Activated gamma-delta T cell treated with anti-CD3 and anti-CD28 coated beads, Interleukin-2, amount 50 U/mL, for 16 hours (primary cell): ENCODE data around the gene ATL1.

Source experiments
- DNase-seq: peaks from one replicate; pipeline ENCODE4 v3.0.0-alpha.2; 2020; ENCODE audit warnings: low read depth

Gene ATL1

DNA sequence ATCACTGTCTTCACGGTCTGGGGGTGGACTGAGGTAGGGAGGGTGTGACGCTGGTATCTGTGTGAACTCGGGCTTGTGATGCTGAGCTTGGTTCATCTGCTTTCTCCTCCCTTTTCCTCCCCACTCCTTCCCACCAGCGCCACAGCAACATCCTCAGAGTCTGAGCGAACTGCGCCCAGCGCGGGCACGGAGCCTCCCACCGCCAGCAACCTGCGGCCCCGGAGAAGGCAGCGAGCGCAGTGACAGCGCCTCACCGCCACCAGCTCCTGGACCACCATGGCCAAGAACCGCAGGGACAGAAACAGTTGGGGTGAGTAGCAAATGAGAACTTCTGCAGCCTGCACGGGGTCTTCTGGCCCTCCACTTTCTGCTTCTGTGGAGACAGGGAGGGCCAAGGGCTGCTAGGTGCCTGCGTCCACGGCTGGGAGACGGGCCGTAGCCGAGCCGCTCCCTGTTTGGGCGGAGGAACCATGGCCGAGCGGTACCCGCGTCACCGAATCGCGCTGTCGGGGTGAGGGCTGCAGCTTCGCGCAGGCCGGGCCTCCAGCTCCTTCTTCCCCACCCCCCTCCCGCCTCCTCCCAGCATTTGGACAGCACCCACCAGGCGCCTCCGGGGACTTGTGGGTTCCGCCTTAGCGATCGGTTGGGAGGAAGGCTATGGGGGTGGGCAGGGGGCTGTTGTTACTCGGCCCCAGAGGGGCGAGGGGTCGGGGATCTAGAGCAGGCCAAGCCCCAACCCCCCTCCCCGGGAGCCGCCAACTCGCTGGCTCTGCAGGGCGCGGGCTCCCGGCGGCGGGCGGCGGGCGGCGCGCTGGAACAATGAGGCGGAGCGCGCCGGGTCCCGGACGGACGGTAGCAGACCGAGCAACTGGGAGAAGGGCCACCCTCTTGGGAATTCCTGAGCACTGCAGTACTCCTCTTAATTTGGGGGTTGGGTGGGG lies at the start of gene ATL1:
TSS of gene ATL1 (plus strand) at position 156 of the 941 bp plus-strand sequence. CDS start at position 277, 121 bp downstream.
- DNase-seq: no peak

DNA sequence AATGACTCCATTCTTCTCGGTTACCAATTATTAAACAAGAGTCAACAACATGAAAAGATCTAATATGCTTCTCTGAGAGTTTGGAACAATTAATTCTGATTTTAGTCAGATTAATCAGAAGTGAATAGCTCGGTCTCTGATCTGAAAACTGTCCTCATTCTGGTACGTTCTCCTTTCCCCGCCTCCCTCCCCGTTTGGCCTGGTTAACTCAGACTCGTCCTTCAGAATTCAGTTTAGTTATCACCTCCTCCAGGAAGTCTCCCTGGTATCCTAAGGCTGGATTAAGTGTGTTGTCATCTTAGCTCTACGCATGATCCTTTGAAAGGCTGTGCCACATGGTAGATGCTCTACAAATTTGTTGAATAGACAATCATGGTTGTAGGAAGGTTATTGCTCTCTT lies 49.8 kb upstream of the ATL1 start:
- no peak for DNase-seq

DNA sequence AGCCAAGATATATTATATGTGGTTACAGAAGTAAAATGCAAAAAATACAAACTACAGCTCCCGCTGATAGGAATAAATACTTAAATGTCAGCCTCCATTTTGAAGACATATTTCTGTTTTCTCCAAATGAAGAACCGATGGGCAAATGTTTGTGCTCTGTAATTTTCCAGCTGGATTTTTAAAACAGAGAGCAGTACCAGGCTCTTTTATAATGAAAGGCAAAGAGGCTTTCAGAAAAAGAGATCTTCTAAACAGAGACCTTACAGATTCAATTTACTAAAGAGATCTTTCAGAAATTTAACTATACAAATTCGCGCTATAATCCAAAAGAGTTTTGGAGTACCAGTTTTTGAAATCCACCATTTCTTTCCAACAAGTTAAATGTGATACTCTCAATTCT lies 47.5 kb upstream of the ATL1 start:
- no peak for DNase-seq

DNA sequence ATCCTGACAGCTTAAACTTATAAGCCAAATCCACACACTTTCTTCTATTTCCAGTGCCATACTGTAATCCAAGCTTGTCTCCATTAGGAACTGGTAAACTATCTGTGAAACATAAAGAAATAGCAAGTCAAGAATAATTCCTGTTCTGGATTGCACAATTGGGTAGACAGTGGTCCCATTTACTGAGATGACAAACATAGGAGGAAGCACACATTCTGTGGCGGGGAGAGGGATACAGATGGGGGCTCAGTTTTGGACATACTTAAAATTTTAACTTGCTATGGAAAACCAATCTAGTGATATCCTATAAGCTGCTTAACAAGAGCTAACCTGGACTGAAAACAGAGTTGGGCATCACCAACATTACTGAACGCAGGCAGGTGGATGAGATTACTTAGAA lies 43.9 kb upstream of the ATL1 start:
- DNase-seq: no peak

DNA sequence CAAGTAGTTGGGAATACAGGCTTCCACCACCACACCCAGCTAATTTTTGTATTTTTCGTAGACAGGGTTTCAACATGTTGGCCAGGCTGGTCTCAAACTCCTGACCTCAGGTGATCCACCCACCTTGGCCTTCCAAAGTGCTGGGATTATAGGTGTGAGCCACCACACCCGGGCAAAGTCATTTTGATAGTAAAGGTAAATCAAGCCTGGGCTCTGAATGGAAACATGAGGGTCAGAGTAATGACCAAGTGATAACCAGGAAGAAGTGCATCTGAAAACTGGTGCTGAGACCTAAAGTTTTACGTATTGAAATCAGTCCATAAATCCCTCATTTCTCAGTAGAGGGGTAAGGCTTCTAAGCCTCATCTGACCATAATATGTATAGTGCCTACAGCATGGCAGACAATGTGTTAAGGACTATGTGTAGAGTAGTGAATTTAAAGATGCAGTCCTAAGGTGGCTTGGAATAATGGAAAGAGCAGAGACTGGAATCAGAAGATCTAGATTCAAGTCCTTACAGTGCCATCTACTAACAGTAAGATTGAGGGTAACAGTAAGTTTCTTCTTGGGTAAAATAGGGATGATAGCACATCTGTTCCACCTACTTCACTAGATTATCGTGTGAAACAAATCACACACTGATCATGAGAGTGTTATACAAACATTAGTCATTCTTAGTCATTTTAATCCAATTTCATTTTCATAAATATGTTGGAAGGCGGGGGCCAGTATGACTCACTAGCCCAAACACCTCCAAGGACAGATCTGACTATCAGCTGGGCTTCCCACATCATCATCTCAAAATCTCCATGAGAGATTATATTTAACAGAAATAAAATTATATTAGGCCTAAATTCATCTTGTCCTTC lies 38.8 kb upstream of the ATL1 start:
- DNase-seq: peak; percentile 33

DNA sequence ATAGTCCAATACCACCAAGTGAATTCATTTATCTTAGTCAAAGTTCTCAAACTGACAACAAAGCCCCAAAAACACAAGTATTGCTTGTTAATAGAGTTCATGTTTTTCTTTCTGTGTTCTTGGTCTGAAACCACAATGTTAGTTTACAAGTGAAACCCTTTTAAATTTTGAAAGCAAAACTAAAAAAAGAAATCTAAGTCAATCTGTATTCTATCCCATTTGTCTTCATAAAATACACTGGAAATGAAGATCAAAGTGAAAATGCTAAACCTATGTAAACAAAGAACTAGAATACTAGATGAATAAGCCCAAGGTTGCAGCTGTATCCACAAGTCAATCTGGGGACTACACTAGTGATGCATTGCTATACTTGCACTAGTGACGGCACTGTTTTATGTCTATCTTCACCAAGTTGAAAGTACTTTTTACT lies 38.0 kb upstream of the ATL1 start:
- DNase-seq: no peak

DNA sequence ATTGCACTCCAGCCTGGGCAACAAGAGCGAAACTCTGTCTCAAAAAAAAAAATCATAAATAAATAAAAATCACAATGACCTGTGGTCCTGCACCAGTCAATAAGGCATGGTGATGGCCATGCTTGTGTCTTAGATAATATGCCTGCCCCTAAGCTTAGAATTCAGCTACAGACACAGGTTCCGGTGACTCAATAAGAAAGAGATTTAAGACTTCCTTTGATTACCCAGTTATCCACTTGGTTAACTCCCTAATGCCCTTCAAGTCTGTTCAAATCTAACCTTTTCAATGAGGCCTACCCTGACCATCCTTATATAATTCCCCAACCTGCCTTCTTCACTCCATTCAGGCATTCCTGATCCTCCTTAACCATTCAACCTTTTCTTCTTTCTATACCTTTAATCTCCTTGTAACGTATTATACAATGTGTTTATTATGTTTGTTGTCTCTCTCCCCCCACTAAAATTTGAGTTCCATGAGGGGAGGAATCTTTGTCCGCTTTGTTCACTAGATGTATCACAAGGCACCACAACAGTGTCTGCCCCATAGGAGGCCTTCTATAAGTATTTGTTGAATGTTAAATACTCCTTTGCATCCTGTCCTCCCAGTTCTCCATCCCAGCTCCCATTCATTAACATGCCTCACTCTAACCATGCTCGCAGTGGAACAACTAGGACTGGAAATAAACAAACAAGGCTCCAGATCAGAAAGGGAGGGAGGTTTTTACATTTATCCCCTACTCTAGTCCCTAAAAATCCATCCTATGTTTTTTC lies 36.5 kb upstream of the ATL1 start:
- no peak for DNase-seq

DNA sequence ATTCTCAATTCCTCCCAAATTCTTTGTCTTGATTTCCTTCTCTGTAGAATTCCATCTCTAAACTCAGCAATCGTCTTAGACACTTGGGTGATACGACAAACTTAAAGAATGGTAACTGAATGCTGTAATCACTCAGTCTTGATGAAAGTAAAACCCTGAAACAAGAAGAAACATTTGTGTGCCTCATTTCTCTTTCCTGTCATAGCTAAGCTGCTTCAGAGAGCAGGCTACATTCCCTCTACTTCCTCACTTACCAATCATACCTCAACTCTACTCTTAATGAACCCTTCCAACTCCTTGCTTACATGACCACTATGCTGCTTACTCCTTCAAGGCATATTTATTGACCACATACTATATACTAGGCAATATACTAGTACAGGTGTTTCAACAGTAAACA lies 35.9 kb upstream of the ATL1 start:
- no peak for DNase-seq

DNA sequence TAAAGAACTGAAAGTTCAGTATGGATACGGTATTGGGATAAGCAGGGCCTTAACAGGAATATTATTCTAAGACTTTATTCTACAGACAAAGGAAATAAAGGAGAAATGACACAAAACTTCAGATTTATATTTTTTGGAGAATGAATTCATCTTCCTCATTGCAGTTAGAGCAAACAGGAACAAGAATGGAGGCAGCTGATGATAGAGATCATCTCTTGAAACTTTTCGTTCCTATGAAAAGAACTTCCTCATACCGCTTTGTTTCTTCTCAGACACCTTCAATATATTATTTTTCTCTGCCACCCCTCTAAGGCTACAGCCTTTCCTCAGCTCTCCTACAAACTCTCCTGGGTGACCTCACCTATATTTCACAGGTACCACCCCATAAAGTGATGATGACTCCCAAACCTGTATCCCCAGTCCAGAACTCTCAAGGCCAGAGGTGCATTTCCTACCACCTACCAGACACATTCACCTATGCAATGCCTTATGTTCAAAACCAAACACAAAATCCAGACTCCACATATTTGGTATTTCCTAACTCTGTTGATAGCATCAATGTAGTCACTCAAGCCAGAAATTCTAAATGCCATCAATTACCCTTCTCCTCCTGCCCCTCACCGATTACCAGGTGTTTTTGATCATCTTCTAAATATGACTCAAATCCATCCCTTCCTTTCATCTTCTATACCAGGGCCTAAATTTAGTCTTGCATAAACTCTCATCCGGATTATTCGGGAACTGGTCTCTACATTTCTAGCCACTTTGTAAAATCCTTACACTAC lies 35.0 kb upstream of the ATL1 start:
- no peak for DNase-seq

DNA sequence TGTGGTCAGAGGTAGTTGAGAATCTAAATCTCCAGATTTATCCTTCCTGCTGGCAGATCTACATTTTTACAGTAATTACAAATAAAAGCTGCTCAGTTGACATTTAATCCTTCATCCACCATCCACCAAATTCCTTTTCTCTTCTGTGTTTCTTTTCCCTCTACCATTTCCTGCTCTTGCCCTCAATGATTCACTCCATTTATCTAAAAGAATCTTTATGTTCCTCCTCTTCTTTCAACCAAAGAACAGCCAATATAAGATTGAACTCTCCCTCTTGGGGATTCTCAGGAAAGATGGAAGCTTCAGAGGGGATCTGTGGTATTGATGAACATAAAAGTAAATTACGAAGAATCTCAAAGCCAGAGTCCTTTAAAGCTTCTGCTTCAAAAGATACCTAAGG lies 31.9 kb upstream of the ATL1 start:
- DNase-seq: no peak

DNA sequence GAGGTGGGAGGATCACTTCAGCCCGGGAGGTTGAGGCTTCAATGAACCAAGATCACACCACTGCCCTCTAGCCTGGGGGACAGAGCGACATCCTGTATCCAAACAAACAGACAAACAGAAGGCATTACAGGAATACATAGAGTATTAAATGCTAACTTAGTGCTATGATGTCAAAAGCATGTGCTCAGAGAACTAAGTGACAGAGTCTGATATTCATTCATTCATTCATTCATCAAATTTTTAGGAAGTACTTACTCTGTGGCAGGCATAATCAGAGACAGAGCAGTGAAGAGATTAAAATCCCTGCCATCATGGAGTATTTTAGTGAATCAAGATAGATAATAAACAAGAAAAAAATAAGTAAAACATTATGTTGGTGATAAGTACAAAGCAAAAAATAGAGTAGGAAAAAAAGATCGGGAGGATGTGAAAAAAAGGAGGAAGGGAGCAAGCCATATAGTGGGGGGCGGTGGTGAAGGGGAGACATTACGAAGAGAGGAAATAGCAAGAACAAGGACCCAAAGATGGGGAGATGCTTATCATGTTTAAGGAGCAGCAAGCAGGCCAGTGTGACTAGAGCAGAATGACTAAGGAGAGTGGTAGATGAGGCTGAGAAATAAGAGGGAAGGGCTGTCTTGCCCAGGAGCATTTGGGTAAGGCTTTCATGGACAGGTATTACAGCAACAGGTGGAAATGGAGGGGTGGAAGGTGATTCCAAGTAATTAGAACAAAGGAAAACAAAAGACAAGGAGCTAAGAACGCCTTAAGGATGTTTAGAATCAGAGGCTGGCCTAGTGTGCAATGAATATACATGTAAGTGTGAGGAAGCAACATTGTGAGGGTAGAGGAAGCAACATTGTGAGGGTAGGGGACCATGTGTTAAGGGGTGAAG lies 30.4 kb upstream of the ATL1 start:
- DNase-seq: no peak

DNA sequence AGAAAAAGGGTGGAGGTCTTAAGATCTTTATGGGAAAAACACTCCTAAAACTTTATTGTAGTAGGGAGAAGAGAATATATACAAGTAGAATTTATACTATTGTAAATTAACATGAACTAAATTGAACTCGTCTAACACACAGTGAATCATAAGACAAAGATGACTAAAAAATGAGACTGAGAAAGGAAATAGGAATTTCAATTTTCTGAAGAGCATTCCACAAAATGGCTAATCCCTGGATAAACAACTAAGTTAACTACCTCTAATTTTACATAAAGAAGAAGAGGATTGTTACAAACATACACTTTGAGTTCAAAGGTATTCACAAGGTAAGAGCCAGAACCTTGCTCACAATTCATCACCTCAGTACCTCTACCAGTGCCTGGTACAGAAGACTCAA lies 29.6 kb upstream of the ATL1 start:
- no peak for DNase-seq

DNA sequence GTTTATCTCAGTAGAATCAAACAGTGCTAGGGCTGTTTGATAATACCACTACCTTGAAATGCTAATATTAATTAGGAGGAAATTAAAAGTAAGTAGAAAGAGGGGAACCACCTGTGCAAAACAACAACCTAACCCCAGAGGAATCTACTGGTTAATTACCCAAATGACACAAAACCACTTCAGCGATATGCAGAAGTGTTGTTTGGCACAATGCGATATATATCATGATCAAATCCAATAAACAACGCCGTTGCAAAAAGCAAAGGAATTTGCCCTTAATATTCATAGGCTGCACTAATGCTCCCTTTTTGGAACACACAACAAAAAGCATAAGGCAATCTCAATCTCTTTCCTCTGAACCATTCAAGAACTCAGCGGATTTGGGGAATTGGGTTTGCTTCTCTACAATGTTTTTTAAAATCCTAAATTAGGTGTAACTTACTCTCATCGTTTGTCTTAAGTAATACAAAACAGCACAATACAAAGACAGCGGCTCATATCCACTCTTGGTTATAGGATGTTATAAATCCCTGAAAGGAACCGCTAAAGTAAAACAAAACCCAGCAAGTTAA lies 29.1 kb upstream of the ATL1 start:
- no peak for DNase-seq

DNA sequence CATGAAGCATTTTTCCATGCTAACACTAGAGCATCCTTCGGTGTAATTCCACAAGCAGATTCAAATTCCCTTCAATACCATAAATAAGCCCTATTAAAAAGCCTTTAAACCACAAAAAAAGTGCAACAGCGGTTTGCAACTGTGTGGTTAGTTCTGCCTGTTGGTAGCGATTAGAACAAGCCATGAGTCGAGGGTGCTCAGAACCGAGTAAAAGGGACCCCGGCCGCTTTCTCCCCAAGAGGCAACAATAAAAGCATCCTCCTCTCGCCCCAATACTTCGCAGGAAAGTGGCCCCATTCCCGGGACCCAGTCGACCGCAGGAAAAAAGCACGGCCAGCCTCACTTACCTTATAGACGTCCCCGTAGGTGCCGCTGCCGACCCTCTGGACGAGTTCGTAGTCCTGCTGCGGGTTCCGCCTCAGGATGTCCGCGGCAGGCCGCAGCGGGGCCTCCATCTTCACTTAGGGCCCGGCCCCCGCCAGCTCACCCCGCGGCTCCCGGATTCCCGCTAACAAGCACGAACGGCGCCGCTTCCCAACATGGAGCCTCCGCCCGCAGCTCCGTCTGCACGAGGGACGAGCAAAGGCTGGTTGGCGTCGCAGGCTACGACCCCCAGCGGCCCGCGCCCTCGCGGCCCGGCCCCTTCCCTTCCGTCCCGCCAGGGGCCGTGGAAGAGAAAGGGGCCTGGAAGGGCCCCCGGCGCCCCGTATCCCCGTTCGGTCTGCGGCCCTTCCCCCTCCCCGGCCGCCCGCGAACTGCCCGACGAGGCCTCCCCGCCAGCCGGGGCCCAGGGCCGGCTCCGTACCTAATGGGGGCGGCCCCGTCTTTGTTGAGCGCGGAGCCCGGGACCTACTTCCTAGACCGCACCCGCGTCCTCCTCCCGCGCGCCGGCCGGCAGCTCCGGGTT lies 28.1 kb upstream of the ATL1 start:
- DNase-seq: no peak

DNA sequence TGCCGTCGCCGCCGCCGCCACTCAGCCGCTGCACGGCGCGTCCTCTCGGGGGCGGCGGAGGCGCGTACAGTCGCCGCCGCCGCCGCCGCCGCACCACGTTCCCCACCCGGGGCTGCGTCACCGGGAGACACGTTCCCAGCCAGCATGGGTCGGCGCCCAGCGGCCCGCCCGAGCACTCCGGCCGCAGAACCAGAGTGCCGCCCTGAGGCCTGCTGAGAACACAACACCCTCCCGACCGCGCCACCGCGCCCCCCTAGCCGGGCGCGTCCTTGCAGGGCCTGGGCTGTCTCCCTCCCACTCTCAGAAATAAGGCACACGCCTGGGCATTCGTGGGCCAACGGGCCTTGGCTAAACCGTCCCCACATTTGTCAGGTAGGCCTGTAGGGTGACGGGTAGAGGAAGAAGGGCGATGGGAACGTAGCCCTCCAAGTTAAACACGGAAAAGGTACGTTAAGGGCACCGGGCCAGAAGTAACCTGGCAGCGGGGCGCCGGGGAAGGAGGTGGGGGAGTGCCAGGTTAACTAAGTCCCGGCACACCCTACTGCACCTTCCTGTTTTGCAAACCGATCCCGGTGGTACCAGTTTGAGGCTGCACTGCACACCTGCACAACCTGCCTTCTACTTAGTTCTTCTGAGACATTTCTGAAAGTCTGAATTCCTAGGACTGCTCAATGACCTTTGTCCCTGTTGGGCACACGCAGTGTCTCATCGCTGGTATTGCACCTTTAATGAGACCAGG lies 27.3 kb upstream of the ATL1 start, which contains the start of gene MAP4K5:
TSS of gene MAP4K5 (minus strand) at position 68 of the 739 bp plus-strand sequence. CDS start 520 bp downstream, outside the sequence.
- peak; percentile 85 for DNase-seq

DNA sequence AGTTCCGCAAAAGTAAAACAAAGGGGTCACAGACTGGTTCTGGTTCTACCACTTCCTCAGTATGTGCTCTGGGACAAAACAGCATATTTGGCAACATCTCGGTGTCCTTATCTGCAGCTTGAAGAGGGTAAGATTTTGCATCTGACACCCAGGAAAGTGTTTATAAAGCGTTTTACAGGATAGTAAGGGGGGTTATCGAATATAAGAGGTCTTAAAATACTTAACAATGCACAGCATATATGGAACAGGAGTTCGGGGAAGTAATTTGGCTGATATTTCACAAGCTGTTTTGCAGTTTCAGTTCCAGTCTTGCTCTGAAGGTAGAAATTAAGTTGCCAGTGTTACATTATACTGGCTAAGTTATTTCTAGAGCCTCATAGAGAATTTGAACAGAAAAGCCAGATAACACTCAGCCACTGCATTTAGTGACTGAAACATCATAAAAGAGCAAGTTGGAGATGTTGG lies 26.7 kb upstream of the ATL1 start:
- no peak for DNase-seq

DNA sequence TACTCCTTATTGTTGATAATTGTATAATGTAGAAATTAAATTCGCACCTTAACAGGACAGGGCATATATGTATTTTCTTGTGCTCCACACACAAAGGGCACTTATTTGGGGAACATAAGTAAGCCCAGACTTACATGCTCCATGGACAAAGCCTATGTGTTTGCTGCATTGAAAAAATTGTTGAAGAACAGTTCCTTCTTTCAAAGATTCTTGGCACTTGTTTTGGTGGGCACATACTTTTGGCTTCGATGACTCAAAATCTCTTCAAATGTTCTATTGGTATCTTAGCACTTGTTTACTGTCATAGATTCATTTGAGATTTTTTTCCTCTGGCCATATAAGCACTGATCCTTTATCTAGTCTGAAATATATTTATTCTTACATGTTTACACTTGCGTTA lies 26.1 kb upstream of the ATL1 start:
- no peak for DNase-seq

DNA sequence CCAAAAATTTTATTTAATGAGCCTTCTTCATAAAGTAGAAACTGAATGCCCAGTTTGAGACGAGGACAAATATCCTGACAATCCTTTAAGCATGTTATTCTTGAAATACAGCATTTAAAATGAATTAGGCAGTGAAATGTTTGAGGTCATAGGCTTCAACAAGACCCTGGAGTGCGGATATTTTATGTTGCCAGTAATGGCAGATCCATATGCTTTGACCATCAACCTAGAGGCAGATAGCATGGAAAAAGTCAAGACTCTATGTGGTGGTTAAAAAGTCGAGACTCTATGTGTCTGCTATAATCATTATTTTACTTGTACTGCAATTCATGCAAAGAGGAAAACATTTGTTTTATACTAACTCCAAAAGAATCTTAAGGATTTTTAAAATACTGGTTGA lies 25.5 kb upstream of the ATL1 start:
- DNase-seq: no peak
